ENCODE data around the gene SVOPL. TPM values are rescaled to one million over a fixed set of nuclear protein-coding genes. Genes with fewer than 3 reads are reported as not detected.
A peak's percentile ranks its signal among the peaks of the same experiment; 100 is the strongest.

The SVOPL gene
- polyA plus RNA-seq, 2 donors = 0.10 to 0.13 TPM

DNA sequence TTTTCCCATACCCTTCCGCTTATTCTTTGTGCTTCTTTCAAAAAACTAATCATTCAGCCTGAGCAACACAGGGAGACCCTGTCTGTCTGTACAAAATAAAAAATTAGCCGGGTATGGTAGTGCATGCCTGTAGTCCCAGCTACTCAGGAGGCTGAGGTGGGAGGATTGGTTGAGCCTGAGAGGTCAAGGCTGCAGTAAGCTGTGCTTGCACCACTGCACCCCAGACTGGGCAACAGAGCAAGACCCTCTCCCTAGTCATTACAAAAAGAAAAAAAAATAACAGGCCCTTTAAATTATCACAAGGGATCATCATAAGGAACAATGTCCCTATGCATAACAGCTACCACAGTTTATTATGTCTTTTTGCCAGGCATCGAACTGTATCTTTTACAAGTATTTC is 121.5 kb downstream of the SVOPL start:
- Histone ChIP-seq H3K36me3 (ENCODE audit: control insufficient read depth in 2 of 2, insufficient read depth in 2 of 2, low read length in 1 of 2) (peaks cover 0 to 2% of the 10 kb centered on the region in 2 donors), H3K9me3 (ENCODE audit: control insufficient read depth in 2 of 2, insufficient read depth in 1 of 2, low read depth in 1 of 2, low read length in 1 of 2) (no peaks in the 10 kb centered on the region), H3K4me3 (ENCODE audit: low read depth in 1 of 2, low read length in 2 of 2) (no peak overlapping the region), H3K27me3 (ENCODE audit: control insufficient read depth in 1 of 2, insufficient read depth in 2 of 2, low read length in 2 of 2) (no peaks in the 10 kb centered on the region), H3K4me1 (ENCODE audit: control insufficient read depth in 2 of 2, insufficient read depth in 2 of 2, low read length in 1 of 2) (no peaks in the 10 kb centered on the region), H3K27ac (ENCODE audit: low read depth in 2 of 2, low read length in 1 of 2) (no peak overlapping the region)
- WGBS, 2 donors = 96 to 97% methylated on average over 3 of the region's 3 CpGs

DNA sequence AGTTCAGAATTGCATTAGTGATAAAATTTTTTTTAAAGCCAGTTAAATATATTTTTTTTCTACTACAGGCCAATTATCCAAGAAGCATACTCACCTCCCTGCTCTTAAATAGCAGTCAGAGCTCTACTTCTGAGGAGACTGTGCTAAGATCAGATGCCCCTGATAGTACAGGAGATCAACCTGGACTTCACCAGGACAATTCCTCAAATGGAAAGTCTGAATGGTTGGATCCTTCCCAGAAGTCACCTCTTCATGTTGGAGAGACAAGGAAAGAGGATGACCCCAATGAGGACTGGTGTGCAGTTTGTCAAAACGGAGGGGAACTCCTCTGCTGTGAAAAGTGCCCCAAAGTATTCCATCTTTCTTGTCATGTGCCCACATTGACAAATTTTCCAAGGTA is 122.0 kb downstream of the SVOPL start:
- no peaks in the 10 kb centered on the region for H3K4me1 ChIP-seq (ENCODE audit: control insufficient read depth in 2 of 2, insufficient read depth in 2 of 2, low read length in 1 of 2)
- H3K9me3 ChIP-seq (ENCODE audit: control insufficient read depth in 2 of 2, insufficient read depth in 1 of 2, low read depth in 1 of 2, low read length in 1 of 2) = no peaks in the 10 kb centered on the region
- H3K27ac ChIP-seq (ENCODE audit: low read depth in 2 of 2, low read length in 1 of 2) = no peak overlapping the region
- peaks cover 0 to 2% of the 10 kb centered on the region in 2 donors for H3K36me3 ChIP-seq (ENCODE audit: control insufficient read depth in 2 of 2, insufficient read depth in 2 of 2, low read length in 1 of 2)
- H3K4me3 ChIP-seq (ENCODE audit: low read depth in 1 of 2, low read length in 2 of 2) = no peak overlapping the region
- 97 to 100% methylated on average over 1 of the region's 1 CpG for WGBS, 2 donors
- no peaks in the 10 kb centered on the region for H3K27me3 ChIP-seq (ENCODE audit: control insufficient read depth in 1 of 2, insufficient read depth in 2 of 2, low read length in 2 of 2)

DNA sequence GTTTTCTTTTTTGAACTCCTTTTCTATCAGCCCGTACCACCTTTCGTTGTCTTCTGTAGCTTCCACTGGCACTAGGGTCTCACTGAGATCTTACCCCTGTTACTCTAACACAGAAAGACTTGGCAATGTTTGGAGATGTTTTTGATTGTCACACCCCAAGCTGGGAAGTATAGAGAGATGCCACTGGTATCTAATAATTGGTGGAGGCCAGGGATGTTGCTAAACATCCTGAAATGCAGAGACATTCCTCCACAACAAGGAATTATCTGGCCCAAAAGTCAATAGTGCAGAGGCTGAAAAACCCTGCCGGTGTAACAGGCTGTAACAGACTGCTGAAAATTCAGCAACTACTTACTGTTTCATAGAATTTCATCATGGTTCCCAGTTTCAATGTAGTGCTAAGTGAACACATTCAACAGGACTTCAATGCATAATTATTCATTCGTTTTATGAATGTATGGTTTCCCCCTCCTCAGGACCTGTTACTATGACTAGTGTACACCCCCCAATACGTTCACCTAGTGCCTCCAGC is 125.2 kb downstream of the SVOPL start:
- Histone ChIP-seq H3K4me3 (ENCODE audit: low read depth in 1 of 2, low read length in 2 of 2) (no peak overlapping the region), H3K9me3 (ENCODE audit: control insufficient read depth in 2 of 2, insufficient read depth in 1 of 2, low read depth in 1 of 2, low read length in 1 of 2) (no peaks in the 10 kb centered on the region), H3K27ac (ENCODE audit: low read depth in 2 of 2, low read length in 1 of 2) (no peak overlapping the region), H3K36me3 (ENCODE audit: control insufficient read depth in 2 of 2, insufficient read depth in 2 of 2, low read length in 1 of 2) (peaks cover 0 to 2% of the 10 kb centered on the region in 2 donors), H3K27me3 (ENCODE audit: control insufficient read depth in 1 of 2, insufficient read depth in 2 of 2, low read length in 2 of 2) (no peaks in the 10 kb centered on the region), H3K4me1 (ENCODE audit: control insufficient read depth in 2 of 2, insufficient read depth in 2 of 2, low read length in 1 of 2) (no peaks in the 10 kb centered on the region)
- 91 to 92% methylated on average over 5 of the region's 5 CpGs for WGBS, 2 donors

DNA sequence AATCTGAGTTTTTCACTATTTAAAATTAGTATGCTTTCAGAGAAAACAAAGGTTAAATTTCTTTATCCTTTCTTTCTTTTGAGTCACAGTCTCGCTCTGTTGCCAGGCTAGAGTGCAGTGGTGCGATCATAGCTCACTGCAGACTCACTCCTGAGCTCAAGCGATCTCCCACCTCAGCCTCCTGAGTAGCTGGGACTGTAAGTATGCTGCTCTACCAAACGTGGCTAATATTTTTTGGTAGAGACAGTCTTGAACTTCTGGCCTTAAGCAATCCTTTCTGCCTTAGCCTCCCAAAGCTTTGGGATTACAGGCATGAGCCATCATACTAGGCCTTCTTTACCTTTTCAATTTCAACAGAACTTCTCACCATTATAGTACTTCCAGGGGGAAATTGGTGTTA is 127.4 kb downstream of the SVOPL start:
- Histone ChIP-seq H3K4me3 (ENCODE audit: low read depth in 1 of 2, low read length in 2 of 2) (no peak overlapping the region), H3K27ac (ENCODE audit: low read depth in 2 of 2, low read length in 1 of 2) (no peak overlapping the region), H3K36me3 (ENCODE audit: control insufficient read depth in 2 of 2, insufficient read depth in 2 of 2, low read length in 1 of 2) (peaks cover 0 to 6% of the 10 kb centered on the region in 2 donors), H3K9me3 (ENCODE audit: control insufficient read depth in 2 of 2, insufficient read depth in 1 of 2, low read depth in 1 of 2, low read length in 1 of 2) (no peaks in the 10 kb centered on the region), H3K4me1 (ENCODE audit: control insufficient read depth in 2 of 2, insufficient read depth in 2 of 2, low read length in 1 of 2) (no peaks in the 10 kb centered on the region), H3K27me3 (ENCODE audit: control insufficient read depth in 1 of 2, insufficient read depth in 2 of 2, low read length in 2 of 2) (no peaks in the 10 kb centered on the region)
- WGBS, 2 donors = 68 to 79% methylated on average over 4 of the region's 4 CpGs

DNA sequence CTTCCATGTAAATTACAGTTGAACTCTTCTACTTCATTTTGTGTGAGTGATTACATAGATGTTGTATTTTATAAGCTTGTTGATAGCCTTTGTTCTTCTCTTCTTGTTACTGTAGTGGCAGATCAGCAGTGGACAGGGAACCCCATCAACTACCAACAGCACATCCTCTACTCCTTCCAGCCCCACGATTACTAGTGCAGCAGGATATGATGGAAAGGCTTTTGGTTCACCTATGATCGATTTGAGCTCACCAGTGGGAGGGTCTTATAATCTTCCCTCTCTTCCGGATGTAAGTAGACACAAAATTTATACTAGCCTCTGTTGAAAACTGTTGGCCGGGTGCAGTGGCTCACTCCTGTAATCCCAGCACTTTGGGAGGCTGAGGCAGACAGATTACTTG is 130.4 kb downstream of the SVOPL start:
- H3K9me3 ChIP-seq (ENCODE audit: control insufficient read depth in 2 of 2, insufficient read depth in 1 of 2, low read depth in 1 of 2, low read length in 1 of 2) = no peaks in the 10 kb centered on the region
- no peak overlapping the region for H3K27ac ChIP-seq (ENCODE audit: low read depth in 2 of 2, low read length in 1 of 2)
- H3K36me3 ChIP-seq (ENCODE audit: control insufficient read depth in 2 of 2, insufficient read depth in 2 of 2, low read length in 1 of 2) = peaks cover 0 to 8% of the 10 kb centered on the region in 2 donors
- WGBS, 2 donors = 94 to 97% methylated on average over 4 of the region's 4 CpGs
- H3K4me3 ChIP-seq (ENCODE audit: low read depth in 1 of 2, low read length in 2 of 2) = no peak overlapping the region
- no peaks in the 10 kb centered on the region for H3K4me1 ChIP-seq (ENCODE audit: control insufficient read depth in 2 of 2, insufficient read depth in 2 of 2, low read length in 1 of 2)
- H3K27me3 ChIP-seq (ENCODE audit: control insufficient read depth in 1 of 2, insufficient read depth in 2 of 2, low read length in 2 of 2) = no peaks in the 10 kb centered on the region

DNA sequence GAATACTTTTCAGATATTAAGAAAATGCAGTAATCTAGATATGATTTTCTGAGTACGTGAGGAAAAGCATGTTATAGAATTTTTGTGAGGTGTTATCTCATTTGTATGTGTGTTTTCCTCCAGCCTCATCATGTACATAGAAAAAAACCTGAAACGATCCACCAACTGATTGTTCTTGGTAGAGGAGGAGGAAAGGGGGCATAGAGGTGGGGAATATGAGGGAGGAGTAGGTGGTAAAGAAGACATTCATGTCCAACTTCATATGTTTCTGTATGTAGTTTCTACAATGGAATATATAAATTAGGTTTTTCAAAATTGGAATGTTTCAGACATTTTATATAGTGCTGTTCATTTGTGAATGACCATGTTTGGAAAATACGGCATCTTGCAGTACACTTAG is 131.7 kb downstream of the SVOPL start:
- WGBS, 2 donors = 93 to 99% methylated on average over 3 of the region's 3 CpGs
- H3K36me3 ChIP-seq (ENCODE audit: control insufficient read depth in 2 of 2, insufficient read depth in 2 of 2, low read length in 1 of 2) = peaks cover under 1 to 8% of the 10 kb centered on the region in 2 donors
- H3K9me3 ChIP-seq (ENCODE audit: control insufficient read depth in 2 of 2, insufficient read depth in 1 of 2, low read depth in 1 of 2, low read length in 1 of 2) = peaks cover 7 to 9% of the 10 kb centered on the region in 2 donors

DNA sequence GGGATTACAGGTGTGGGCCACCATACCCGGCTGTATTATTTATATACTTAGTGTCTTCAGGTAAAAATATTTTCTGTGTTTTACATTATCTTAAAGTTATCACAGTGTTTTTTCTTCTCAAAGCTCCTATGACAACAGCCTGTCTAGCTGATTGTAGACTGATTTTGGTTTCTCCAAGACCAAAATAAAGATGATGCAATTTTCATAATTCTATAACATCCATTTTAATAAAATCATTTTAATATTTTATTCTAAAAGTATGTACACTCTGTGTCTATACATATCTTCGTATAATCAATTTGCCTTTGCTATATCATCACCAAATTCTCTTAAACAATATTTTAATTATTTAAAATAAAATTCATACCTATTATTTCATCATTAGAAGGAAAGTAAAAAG is 132.5 kb downstream of the SVOPL start:
- WGBS, 2 donors = 94 to 97% methylated on average over 2 of the region's 2 CpGs
- Histone ChIP-seq H3K27me3 (ENCODE audit: control insufficient read depth in 1 of 2, insufficient read depth in 2 of 2, low read length in 2 of 2) (no peaks in the 10 kb centered on the region), H3K9me3 (ENCODE audit: control insufficient read depth in 2 of 2, insufficient read depth in 1 of 2, low read depth in 1 of 2, low read length in 1 of 2) (peaks cover 9 to 11% of the 10 kb centered on the region in 2 donors), H3K36me3 (ENCODE audit: control insufficient read depth in 2 of 2, insufficient read depth in 2 of 2, low read length in 1 of 2) (peaks cover 3 to 8% of the 10 kb centered on the region in 2 donors), H3K4me1 (ENCODE audit: control insufficient read depth in 2 of 2, insufficient read depth in 2 of 2, low read length in 1 of 2) (peaks cover 0 to 2% of the 10 kb centered on the region in 2 donors), H3K4me3 (ENCODE audit: low read depth in 1 of 2, low read length in 2 of 2) (no peak overlapping the region), H3K27ac (ENCODE audit: low read depth in 2 of 2, low read length in 1 of 2) (no peak overlapping the region)

More for the DNA sequence above, 131.7 kb downstream of the SVOPL start:
- no peaks in the 10 kb centered on the region for H3K27me3 ChIP-seq (ENCODE audit: control insufficient read depth in 1 of 2, insufficient read depth in 2 of 2, low read length in 2 of 2)
- H3K4me1 ChIP-seq (ENCODE audit: control insufficient read depth in 2 of 2, insufficient read depth in 2 of 2, low read length in 1 of 2) = peaks cover 0 to 2% of the 10 kb centered on the region in 2 donors
- H3K27ac ChIP-seq (ENCODE audit: low read depth in 2 of 2, low read length in 1 of 2) = no peak overlapping the region
- H3K4me3 ChIP-seq (ENCODE audit: low read depth in 1 of 2, low read length in 2 of 2) = no peak overlapping the region

DNA sequence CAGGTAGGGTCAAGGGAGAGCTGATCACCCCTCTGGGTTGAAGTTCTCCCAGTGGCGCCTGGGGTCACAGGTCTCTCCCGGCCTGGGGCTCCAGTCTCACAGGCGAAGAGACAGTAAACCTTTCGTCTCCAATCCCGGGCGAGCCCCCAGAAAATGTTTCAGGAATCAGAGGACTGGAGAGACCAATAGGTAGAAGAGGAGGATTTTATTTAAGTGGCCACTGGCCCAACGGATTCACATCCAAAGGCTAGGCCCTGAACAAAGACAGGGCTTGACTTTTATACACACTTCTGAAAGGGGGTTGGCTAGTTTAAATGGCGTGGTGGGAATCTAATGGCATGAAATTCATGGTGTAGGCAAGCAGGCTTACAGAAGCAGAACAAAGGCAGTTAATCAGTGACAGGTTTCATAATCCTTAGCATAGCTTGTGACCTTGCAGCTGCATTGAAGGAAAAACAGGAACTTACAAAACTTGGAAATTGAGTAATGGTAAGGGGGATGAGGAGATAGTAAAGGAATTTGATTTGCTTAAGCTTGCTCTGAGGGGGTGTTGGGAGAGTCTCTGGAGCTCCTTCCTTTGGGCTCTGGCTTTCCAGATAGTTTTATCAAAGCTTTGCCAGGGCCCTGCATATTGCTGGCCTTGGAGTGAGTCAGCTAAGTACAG is 135.6 kb downstream of the SVOPL start:
- Histone ChIP-seq H3K27ac (ENCODE audit: low read depth in 2 of 2, low read length in 1 of 2) (peak overlapping the region; percentile 30 to 34), H3K9me3 (ENCODE audit: control insufficient read depth in 2 of 2, insufficient read depth in 1 of 2, low read depth in 1 of 2, low read length in 1 of 2) (peaks cover 11 to 13% of the 10 kb centered on the region in 2 donors), H3K4me3 (ENCODE audit: low read depth in 1 of 2, low read length in 2 of 2) (no peak overlapping the region), H3K36me3 (ENCODE audit: control insufficient read depth in 2 of 2, insufficient read depth in 2 of 2, low read length in 1 of 2) (peaks cover 7 to 8% of the 10 kb centered on the region in 2 donors), H3K4me1 (ENCODE audit: control insufficient read depth in 2 of 2, insufficient read depth in 2 of 2, low read length in 1 of 2) (peaks cover 0 to 2% of the 10 kb centered on the region in 2 donors), H3K27me3 (ENCODE audit: control insufficient read depth in 1 of 2, insufficient read depth in 2 of 2, low read length in 2 of 2) (no peaks in the 10 kb centered on the region)
- WGBS, 2 donors = 95 to 96% methylated on average over 8 of the region's 8 CpGs

DNA sequence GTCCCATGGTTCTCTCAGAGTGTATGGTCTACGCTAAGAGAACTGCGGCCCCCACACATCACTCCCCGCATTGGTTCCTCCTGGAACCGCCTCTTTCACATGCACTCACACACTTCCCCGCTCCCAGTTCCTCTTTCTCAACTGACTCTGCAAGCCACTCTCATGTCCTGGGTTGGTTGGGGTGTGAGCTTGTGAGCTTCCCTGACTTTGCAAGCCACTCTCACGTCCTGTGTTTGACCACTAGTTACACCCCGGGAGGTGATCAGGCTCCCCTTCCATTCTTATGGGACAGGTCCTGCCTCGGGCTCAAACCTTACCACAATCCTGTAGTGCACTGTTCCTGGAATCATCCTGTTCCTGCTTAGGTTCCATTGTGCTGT is 136.1 kb downstream of the SVOPL start:
- peaks cover 0 to 2% of the 10 kb centered on the region in 2 donors for H3K4me1 ChIP-seq (ENCODE audit: control insufficient read depth in 2 of 2, insufficient read depth in 2 of 2, low read length in 1 of 2)
- peaks cover 11 to 13% of the 10 kb centered on the region in 2 donors for H3K9me3 ChIP-seq (ENCODE audit: control insufficient read depth in 2 of 2, insufficient read depth in 1 of 2, low read depth in 1 of 2, low read length in 1 of 2)
- H3K4me3 ChIP-seq (ENCODE audit: low read depth in 1 of 2, low read length in 2 of 2) = no peak overlapping the region
- 96 to 97% methylated on average over 8 of the region's 8 CpGs for WGBS, 2 donors
- peak overlapping the region; percentile 6 to 34 for H3K27ac ChIP-seq (ENCODE audit: low read depth in 2 of 2, low read length in 1 of 2)
- peaks cover 7 to 8% of the 10 kb centered on the region in 2 donors for H3K36me3 ChIP-seq (ENCODE audit: control insufficient read depth in 2 of 2, insufficient read depth in 2 of 2, low read length in 1 of 2)
- no peaks in the 10 kb centered on the region for H3K27me3 ChIP-seq (ENCODE audit: control insufficient read depth in 1 of 2, insufficient read depth in 2 of 2, low read length in 2 of 2)

DNA sequence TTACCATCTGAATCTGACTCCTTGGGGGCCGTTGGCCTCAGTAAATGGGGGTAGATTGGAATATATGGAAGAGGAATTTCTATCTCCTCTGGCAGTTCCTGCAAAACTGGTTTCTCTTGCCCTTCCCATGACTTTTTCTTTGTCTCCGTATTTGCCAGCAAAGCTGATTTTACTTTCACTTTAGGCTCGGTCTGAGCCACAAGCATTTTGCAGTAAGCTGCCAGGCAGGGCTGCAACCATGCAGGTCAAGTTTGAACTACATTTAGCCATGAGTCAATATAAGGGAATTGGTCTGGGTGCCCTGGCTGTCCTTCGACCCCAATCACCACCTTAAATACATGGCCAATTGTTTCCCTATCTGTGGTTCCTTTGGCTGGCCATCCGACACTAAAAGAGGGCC is 136.8 kb downstream of the SVOPL start:
- peaks cover 0 to 2% of the 10 kb centered on the region in 2 donors for H3K4me1 ChIP-seq (ENCODE audit: control insufficient read depth in 2 of 2, insufficient read depth in 2 of 2, low read length in 1 of 2)
- peak overlapping the region in 1 of 2 donors; percentile 20 for H3K4me3 ChIP-seq (ENCODE audit: low read depth in 1 of 2, low read length in 2 of 2)
- H3K27ac ChIP-seq (ENCODE audit: low read depth in 2 of 2, low read length in 1 of 2) = peak overlapping the region; percentile 60 to 68
- H3K9me3 ChIP-seq (ENCODE audit: control insufficient read depth in 2 of 2, insufficient read depth in 1 of 2, low read depth in 1 of 2, low read length in 1 of 2) = peaks cover 13% of the 10 kb centered on the region in 2 donors
- 62 to 81% methylated on average over 5 of the region's 5 CpGs for WGBS, 2 donors
- peaks cover 7 to 10% of the 10 kb centered on the region in 2 donors for H3K36me3 ChIP-seq (ENCODE audit: control insufficient read depth in 2 of 2, insufficient read depth in 2 of 2, low read length in 1 of 2)
- H3K27me3 ChIP-seq (ENCODE audit: control insufficient read depth in 1 of 2, insufficient read depth in 2 of 2, low read length in 2 of 2) = no peaks in the 10 kb centered on the region
